ENCODE results near the gene NWD2.

DNA sequence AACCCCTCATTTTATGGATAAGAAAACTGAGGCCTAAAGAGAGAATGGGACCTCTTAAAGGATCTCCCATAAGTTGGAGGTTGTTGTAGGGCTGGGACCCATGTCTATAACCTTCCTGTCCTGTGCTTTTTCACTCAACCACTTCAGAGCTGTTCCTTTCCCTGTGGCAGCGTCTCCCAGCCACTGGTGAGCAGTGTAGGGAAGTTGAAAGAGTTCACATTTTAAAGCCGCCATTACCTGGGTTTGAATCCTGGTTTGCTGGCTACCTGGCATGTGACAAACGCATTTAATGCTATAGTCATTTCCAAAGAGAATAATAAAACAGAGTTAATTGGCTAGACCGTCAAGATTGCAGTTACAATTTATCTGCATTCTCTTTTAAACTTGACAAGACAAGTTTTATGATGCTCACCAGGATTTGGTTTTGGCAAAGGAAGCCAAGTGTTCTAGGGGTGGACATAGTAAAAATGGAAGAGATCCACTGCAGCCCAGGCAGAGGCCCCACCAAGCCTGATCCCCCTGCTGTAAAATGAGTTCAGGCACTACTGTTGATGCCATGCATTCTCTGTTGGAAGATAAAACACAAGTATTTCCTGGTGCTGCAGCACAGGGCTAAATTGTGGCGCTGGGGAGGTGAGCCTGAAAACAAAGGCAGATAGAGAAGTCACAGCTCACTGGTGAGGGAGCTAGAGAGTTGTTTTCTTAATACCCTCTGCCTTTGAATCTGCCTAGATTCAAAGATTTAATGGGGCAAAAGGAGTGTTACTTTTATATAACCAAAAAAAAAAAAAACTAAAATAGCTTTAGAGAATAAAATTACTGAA, 218.7 kb downstream of the NWD2 start:
- TF ChIP-seq POLR2AphosphoS5 (IDR thresholded peaks at IDR 0.05), result no peak
- TF ChIP-seq, protein P1, sequence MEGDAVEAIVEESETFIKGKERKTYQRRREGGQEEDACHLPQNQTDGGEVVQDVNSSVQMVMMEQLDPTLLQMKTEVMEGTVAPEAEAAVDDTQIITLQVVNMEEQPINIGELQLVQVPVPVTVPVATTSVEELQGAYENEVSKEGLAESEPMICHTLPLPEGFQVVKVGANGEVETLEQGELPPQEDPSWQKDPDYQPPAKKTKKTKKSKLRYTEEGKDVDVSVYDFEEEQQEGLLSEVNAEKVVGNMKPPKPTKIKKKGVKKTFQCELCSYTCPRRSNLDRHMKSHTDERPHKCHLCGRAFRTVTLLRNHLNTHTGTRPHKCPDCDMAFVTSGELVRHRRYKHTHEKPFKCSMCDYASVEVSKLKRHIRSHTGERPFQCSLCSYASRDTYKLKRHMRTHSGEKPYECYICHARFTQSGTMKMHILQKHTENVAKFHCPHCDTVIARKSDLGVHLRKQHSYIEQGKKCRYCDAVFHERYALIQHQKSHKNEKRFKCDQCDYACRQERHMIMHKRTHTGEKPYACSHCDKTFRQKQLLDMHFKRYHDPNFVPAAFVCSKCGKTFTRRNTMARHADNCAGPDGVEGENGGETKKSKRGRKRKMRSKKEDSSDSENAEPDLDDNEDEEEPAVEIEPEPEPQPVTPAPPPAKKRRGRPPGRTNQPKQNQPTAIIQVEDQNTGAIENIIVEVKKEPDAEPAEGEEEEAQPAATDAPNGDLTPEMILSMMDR (IDR thresholded peaks at IDR 0.05), result no peak
- no peak for TF ChIP-seq POLR2A (IDR thresholded peaks at IDR 0.05)
- TF ChIP-seq EP300 (IDR thresholded peaks at IDR 0.05), result no peak
